Lung microvascular endothelial cell (primary cell): ENCODE results near the gene RMND5A. TPM values are rescaled to one million over a fixed set of nuclear protein-coding genes. Genes with fewer than 3 reads are reported as not detected.
A peak's percentile ranks its signal among the peaks of the same experiment; 100 is the strongest.

ENCODE experiments used
- DNase-seq, 2 donors: peaks; one replicate each; pipeline versions ENCODE4 v3.0.0 to v3.0.0-alpha.2; 2010; ENCODE audit warnings: low read depth in 2 of 2
- total RNA-seq: library from RNA; depleted of rRNA; stranded (reverse); fragments of >200 nt; gene quantifications from 2 replicates; pipeline ENCODE4 v1.2.1, GENCODE V29; 2014

Gene RMND5A
- total RNA-seq, 1 donor from 2014 or later: 73.0 TPM

DNA sequence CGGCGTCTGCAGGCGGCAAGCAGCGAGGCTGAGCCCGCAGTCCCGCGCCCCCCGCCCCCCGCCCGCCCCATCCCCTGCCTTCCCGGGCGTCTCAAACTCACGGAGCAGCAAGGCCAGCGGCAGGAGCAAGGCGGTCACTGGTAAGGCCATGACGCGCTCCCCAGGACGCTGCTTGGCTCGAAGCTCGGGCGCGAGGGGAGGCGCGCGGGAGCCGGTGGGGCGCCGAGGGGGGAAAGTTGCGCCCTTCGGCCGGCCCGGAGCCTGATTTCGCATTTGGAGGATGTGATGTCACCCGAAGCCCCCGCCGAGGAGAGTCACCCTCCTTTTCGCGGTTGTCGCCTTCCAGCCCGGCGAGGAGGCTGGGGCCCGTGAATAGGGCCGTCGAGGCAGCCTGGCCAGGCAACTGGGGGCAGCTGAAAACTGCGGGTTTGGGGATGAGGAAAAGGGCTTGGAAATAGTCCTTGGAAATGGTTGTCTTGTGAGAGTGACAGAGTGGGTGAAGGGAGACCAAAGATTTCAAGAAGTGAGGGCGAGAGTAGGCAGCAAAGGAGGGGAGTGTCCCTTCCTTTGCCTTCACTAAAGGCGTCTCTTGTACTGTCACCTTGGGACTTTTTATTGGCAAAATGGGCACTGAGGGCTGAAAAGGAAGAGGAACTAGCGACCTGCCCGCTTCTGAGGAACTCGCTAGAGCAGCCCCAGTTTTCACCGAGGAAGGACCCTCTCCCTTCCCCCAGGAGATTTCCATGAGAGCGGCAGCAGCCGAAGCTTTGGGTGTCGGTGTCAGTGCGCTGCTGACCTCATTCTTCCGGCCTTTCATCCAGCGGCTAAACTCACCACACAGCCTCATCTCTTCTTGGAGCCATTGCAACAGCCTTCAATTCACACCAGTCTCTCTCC is 70.8 kb downstream of the RMND5A start, which contains the start of gene CD8A:
CD8A (minus strand) TSS at position 238 of the 897 bp plus-strand sequence; CDS start at position 150, 88 bp downstream.
- peak; percentile 14 to 21 for DNase-seq

DNA sequence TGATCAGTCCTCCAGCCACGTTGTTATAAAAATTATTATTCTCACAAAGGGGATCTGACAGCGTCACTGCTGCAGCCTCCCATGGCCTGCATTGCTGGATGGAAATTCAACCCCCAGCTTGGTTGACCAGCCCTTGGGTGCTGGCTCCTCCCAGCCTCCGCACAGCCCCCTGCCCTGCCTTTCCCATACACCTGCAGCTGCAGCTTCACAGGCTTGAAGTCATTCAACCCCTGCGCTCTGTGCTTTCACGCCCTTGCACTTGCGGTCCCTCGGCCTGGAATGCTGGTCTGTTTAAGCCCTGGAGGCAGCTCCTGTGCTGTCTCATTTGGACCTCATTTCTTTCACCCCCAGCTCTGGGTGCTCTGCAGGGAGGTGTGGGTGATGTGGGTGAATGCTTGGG is 71.5 kb downstream of the RMND5A start:
- no peak for DNase-seq

DNA sequence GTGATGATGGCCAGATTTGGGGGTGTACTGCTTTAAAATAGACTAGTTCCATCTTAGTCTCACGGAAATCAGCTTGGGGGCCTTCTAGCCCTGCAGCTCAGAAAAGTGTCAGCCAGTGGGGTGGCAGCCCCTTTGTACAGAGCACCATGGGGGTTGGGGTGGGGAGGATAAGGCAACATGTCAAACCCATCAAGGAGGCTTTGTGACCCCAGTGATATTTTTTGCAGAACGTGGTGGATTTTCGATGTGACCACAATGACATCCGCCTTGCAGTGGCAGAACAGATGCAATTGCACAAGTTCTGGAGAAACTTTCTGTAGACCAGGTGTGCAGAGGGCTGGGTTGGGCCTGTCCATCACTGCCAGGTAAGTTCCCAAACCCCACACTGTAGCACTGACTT is 73.7 kb downstream of the RMND5A start:
- DNase-seq: no peak

DNA sequence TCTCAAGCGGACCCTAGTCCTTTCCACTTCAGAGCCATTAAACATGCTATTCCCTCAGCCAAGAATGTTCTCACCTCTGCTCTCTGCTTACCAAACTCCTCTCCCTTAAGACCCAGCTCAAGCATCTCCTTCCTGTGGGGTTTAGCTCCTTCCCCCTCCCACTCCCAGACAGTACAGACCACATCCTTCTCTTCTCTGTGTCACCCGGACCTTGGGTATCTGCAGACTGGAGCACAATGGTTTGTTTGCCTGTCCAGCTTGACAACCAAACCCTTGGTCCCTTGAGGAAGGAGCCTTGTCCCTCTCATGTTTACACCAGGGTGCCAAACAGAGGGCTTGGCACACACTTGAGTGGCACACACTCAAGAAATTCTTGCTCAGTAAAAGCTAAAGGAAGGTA is 74.8 kb downstream of the RMND5A start:
- DNase-seq: no peak

DNA sequence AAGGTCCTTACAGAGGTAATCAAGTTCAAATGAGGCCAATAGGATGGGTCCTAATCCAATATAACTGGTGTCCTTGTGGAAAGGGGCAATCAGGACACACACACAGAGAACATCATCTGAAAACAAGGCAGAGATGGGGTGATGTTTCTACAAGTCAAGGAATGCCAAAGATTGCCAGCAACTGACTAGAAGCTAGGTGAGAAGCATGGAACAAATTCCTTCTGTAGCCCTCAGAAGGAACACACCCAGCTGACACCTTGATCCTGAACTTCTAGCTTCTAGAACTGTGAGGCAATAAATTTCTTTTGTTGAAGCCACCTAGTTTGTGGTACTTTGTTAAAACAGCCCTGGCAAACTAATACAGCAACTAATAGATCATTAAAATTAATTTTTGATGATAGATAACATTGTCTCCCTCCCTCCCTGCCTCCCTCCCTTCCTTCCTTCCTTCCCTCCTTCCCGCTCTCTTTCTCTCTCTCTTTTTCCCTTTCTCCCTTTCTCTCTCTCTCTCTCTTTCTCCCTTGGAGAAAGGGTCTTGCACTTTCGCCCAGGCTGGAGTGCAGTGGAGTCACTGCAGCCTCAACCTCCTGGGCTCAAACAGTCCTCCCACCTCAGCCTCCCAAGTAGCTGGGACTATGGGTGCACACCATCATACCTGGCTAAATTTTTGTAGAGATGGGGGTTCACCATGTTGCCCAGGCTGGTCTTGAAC is 80.9 kb downstream of the RMND5A start:
- no peak for DNase-seq

DNA sequence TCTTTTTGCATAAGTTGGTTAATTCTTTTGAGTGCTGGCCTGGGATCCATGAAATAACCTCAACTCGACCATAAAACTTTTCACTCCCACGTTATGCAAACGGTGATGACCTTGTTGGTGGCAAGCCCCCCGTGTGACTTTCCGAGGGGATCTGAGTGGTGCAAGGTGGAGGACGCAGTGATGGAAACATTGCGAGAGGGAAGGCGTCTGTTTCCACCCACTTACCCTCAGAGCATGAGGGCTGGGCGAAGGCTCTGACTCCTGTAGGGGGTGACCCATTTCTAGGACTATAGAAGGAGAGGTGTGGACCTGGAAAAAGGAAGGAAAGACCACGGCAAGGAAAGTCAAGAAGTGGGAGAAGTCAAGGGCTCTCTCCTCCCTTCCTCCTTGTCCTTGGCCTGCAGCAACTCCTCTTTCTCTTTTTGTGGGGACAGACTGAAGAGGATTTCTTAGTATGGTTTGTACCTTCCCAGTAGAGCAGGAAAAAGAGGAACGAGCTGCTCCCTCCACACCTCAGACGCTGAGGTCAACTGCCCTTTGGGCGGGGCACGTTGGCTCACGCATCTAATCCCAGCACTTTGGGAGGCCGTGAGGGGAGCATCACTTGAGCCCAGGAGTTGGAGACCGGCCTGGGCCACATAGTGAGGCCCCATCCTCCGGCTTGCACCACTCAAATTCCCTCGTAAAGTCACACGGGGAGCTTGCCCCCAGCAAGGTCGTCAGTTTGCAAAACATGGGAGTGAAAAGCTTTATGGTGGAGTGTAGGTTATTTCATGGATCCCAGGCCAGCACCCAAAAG is 86.2 kb downstream of the RMND5A start:
- no peak for DNase-seq

DNA sequence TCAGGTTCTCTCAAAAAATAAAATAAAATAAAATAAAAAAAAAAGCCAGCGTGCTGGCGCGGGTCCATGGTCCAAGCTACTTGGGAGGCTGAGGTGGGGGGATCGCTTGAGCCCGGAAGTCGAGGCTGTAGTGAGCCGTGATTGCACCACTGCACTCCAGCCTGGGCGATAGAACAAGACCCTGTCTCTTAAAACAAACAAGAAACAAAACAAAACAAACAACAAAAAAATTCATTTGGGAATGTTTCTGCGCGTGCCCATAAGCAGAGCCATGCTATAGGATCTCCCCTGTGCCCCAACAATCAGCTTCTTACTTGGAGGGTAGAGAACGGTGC is 87.0 kb downstream of the RMND5A start:
- DNase-seq: no peak

DNA sequence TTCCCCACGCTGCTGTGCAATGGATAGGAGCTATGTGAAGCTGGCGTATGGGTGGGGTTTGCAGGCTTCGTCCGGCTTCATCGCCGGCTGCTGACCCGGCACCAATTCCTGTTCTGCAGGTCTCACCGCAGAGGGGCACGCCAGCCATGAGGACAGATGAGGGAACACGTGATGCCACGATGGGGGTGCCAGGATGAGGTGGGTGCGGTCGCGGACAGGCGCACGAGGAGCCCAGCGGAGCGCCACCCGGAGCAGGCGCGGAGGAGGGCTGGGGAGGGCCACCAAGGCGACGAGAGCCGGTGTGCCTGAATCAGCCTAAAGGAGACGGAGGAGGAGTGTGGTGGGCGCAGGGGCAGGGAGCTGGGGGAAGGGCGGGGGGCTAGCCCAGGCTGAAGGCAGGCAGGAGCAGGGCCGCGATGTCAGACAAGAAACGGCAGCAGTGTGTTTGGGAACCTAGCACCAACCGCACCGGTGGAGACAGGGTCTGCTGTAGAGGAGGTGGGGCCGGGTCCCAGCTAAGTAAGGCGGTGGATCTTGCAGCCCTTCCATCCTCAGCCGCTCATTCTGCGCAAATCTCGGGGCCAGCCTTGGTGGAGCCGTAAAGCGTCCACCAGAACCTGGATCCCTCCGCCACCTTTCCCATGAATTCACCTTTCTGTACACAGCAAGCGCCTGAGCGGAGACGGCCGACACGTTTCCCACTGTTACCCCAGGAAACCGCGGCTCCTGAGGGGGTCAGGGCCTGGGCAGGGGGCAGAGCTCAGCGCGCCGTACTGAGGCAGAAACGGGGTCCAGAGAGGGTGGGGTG is 87.6 kb downstream of the RMND5A start:
- peak in 1 of 2 donors; percentile 58 for DNase-seq

DNA sequence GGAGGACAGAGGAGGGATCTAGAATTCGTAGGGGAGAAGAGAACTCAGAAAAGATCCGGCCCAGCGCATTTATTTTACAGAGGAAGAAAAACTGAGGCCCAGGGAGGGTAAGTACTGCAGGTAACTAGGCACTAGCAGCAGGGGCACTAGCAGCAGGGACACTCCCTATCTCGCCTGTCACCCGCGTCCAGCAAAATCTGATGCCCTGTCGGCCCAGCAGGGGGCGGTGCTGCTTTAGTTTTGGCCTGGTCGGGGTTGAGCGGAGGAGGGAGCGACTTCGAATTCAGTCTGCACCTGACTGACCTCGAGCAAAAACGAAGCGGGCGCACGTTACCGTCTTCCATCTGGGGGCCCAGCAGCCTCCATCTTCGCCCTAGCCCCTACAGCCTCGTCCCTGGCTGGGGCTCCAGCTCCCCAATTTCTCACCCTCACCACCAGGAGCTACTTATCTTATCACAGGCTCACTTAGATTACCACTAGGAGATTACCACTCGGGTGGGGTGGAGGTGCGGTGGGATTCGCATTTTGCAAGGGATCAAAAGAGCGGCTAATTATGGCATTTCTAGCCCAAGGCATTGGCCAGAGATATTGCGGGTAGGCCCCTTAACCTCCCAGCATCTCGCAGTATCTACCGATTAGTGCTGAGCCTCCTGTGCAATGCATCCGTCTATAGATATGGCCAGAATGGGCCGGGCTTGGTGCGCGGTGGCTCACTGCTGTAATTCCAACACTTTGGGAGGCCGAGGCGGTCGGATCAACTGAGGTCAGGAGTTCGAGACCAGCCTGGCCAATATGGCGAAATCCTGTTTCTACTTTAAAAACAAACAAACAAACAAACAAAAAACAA is 88.4 kb downstream of the RMND5A start:
- peak; percentile 76 to 87 for DNase-seq

DNA sequence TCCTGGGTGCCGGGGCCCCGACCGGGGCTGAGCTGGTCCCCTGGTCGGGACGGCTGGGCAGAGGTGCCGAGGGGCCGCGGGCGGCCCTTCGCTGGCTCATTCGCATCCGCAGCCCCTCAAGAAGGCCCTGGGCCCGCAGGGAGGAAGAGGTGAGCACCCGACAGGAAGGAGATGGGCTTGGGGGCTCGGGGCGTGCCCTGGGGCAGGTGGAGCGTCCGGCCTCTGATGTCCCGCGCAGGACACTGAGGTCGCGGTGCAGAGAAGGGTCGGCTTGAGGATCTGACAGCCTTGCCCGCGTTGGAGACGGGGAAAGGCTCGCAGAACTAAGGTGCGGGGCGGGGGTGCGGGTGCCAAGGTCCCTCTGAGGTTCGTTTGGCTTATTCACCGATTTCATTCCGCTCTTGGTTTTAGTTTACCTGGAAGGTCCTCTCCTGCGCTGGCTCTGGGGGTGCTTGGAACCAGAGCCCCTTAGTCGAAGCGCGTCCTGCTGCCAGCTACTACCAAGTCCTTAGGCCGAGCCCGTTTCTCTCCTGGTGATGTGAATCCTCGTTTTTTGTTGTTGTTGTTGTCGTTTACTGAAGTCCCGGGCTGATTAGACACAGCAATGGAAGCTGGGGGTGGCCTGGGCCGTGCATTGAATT is 89.5 kb downstream of the RMND5A start:
- no peak for DNase-seq

DNA sequence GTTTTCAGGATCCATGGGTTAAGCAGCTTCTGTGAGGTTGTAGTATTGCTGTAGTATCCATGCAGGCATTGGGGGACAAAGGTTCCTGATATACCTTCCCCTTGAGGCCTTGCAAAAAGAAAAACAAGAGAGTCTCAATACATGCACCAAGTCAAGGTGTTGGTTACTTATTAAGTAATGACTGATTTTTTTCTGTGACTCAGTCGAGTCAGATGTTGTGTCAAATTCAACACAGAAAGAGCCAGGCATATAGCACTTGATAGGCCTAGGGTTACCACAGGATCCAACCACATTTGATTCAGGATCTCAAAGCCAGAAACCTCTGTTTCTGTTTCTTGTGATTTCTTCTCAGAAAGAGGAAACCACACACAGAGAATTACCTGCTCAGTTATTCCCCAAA is 95.5 kb downstream of the RMND5A start:
- no peak for DNase-seq

DNA sequence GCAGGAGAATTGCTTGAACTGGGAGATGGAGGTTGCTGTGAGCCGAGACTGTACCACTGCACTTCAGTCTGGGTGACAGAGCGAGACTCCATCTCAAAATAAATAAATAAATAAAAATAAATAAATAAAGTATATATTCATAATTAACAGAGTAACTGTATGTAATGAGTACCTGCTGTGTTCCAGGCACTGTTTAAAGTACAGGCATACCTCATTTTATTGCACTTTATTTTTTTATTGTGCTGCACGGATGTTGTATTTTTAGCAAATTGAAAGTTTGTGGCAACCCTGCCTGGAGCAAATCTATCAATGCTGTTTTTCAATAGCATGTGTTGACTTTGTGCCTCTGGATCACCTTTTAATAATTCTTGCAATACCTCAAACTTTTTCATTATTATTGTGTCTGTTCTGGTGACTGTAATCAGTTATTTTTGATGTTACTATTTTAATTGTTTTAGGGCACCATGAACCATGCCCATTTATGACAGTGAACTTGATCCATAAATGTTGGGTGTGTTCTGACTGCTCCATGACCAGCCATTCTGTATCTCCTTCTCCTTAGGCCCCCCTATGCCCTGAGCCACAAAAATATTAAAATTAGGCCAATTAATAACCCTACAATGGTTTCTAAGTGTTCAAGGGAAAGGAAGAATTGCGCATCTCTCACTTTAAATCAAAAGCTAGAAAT is 98.2 kb downstream of the RMND5A start:
- no peak for DNase-seq

DNA sequence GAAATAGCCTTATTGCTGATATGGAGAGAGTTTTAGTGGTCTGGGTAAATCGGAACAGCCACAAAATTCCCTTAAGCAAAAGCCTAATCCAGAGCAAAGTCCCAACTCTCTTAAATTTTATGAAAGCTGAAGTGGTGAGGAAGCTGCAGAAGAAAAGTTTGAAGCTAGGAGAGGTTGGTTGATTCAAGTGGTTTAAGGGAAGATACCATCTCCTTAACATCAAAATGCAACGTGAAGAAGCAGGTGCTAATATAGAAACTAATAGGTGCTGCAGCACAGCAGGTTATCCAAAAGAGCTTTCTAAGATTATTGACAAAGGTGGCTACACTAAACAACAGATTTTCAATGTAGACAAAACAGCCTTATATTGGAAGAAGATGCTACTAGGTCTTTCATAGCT is 98.9 kb downstream of the RMND5A start:
- DNase-seq: no peak

DNA sequence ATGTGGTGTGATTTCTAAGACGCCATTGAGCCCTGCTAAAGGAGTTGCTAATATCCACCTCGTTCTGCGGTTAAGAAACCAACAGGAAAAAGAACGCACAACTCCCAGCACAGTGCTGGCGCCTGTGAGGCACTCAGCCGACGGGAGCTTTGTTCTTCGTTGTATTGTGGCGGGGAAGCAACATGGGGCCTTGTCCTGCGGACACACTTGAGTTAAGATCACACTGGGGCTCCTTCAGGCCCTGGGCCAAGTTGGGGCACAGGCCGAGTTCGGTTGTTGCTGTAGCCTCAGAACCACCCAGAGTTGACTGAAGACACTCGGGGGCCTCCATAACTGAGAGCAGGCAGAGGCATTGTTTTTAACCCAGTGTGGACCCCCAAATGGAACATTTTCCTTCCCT is 101.2 kb downstream of the RMND5A start:
- DNase-seq: no peak

DNA sequence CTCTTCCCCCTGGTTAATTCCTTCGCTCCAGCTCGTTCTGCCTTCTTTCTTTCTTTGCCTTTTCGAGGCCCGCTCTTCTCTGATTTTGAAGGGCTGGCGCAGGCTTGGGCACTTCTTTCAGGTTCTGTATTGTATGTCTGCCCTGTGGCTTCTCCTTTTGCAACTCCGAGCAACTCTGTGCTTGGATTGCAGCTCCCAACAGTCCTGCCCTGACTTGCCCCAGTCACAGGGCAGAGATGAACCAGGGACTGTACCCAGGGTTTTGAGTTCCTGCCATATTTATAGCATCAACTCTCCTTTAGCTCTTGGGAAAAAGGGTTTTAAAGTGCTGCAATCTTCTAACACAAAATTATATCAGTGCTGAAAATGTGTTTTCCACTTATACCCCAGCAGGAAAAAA is 101.8 kb downstream of the RMND5A start:
- no peak for DNase-seq

DNA sequence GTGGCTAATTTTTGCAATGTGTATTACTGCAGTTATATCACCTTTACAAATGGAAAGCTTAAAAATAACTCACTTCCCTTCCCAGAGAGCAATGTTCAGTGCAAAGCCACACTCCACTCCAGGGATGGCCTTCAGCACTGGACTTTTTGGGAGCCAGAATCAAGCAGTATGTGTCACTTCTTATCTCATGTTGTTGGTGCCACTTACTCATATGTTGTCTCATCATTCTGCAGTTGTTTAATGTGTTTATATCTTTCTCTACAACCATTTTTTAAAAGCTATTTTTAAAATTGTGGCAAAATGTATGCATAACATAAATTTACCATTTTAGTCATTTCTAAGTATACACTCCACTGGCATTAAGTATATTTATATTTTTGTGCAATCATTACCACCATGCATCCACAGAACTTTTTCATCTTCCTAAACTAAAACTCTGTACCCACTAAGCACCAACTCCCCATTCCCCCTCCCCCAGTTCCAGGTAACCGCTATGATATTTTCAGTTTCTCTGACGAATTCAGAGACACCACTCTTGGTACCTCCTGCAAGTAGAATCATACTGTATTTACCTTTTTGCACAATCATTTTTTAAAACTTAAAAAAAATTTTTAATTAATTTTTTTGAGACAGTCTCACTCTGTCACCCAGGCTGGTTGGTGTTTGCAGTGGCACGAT is 102.7 kb downstream of the RMND5A start:
- no peak for DNase-seq

DNA sequence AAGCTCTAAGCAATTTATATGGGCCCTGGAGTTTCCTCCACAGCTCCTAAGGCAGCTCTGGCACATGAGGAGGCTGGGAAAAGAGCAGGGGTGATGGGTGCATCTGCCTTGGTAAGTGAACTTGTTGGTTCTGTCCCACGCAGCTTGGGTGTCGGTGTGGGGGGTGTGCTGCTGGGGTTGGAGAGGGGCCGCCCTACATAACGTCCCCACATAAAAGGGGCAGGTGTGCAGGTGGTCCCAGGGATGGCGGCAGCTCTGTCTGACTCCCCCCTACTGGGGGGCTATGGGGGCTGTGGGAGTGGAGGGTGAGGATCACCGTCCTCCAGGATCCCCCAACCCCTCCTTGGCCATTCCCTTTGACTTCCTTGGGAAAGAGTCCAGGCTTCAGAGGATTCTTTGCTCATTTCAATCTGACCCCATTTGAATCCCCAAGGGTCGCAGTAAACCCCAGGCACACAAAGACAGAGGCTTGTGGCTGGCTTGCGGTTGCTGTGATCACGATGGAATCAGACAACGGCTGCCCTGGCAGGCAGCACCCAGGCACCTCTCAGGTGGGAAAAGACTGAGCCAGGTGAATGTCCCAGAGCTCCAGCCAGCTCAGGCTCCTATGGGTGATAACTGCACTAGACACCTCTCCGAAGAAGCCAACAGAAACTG is 105.1 kb downstream of the RMND5A start:
- DNase-seq: no peak
